Hepatocyte (in vitro differentiated cells): Measurements from ENCODE around the gene ERCC2.

Experiments used
- CTCF ChIP-seq: fragments of 200-600 bp; sonication (generic); IDR thresholded peaks from 2 replicates; pipeline ENCODE4 v1.5.1; 2016; ENCODE audit warnings: antibody characterized with exemption, mild to moderate bottlenecking; ENCODE audit not compliant: poor library complexity
- EZH2 ChIP-seq: fragments of 200-600 bp; sonication (generic); IDR thresholded peaks from 2 replicates; pipeline ENCODE4 v1.6.1; 2016; ENCODE audit warnings: antibody characterized with exemption, mild to moderate bottlenecking, borderline replicate concordance
- EZH2phosphoT487 ChIP-seq: fragments of 200-600 bp; sonication (generic); IDR thresholded peaks from one replicate; pipeline ENCODE4 v1.6.1; 2018; ENCODE audit warnings: antibody characterized with exemption, mild to moderate bottlenecking, low read depth, moderate library complexity; ENCODE audit not compliant: unreplicated experiment, severe bottlenecking

- no peak for TF ChIP-seq CTCF
- TF ChIP-seq EZH2 = no peak
- TF ChIP-seq EZH2phosphoT487 = no peak
These were observed 25.5 kb downstream of the ERCC2 start for GRCh38 chr19:45344621-45345505.
